Measurements from ENCODE around the gene RPS6KC1.
"Not testable (repeated sequence)": the region's sequence is repeated elsewhere in the genome, so short reads cannot be mapped to it uniquely, and the experiment has no call there.

RPS6KC1 gene

GRCh38 chr1:213110349-213111300, 59.6 kb downstream of the RPS6KC1 start:
- no peak for DNase-seq (ENCODE audit: low read depth in 2 of 2)

- no peak for DNase-seq (ENCODE audit: low read depth in 2 of 2)
Observed at GRCh38 chr1:213111502-213111901, 60.5 kb downstream of the RPS6KC1 start.

DNA sequence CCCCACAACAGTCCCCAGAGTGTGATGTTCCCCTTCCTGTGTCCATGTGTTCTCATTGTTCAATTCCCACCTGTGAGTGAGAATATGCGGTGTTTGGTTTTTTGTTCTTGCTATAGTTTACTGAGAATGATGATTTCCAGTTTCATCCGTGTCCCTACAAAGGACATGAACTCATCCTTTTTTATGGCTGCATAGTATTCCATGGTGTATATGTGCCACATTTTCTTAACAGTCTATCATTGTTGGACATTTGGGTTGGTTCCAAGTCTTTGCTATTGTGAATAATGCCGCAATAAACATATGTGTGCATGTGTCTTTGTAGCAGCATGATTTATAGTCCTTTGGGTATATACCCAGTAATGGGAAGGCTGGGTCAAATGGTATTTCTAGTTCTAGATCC, 61.7 kb downstream of the RPS6KC1 start:
- not testable (repeated sequence) for DNase-seq (ENCODE audit: low read depth in 2 of 2)

GRCh38 chr1:213117699-213118180, 66.7 kb downstream of the RPS6KC1 start:
- DNase-seq (ENCODE audit: low read depth in 2 of 2): not testable (repeated sequence)

- no peak for DNase-seq (ENCODE audit: low read depth in 2 of 2)
Observed at GRCh38 chr1:213119794-213120193, 68.8 kb downstream of the RPS6KC1 start.

- DNase-seq (ENCODE audit: low read depth in 2 of 2): no peak
Observed at GRCh38 chr1:213120386-213120785, 69.3 kb downstream of the RPS6KC1 start.

DNA sequence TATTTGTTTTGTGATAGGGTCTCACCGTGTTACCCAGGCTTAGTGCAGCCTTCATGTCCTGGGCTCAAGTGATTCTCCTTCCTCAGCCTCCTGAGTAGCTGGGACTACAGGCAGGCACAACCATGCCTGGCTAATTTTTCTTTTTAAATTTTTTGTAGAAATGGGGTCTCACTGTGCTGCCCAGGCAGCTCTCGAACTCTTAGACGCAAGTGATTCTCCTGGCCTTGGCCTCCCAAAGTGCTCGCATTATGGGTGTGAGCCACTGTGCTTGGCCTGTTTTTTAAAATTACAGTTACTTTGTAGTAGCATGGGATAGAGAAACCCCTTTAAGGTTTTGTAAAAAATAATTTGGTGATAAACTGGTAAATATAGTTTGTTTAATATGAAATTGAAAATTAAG, 69.9 kb downstream of the RPS6KC1 start:
- DNase-seq (ENCODE audit: low read depth in 2 of 2): no peak

DNA sequence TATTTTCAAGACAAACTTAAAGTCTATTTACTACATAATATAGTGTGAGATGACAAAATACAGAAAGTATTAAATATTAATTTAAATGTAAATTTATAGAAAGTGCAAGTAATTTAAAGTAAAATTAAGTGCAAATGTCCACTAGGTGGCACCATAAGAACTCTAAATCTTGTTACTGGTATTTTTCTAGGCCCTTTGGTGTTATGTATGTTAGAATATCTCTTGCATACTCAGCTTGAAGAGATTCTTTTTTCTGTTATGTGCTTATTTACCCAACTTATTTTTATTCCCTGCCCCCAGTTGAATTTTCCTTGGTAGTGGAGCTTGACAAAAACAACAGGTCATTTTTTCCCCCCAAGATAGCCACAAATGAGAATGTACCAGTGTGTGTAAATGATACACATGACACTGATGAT, 71.5 kb downstream of the RPS6KC1 start:
- DNase-seq (ENCODE audit: low read depth in 2 of 2): no peak

DNA sequence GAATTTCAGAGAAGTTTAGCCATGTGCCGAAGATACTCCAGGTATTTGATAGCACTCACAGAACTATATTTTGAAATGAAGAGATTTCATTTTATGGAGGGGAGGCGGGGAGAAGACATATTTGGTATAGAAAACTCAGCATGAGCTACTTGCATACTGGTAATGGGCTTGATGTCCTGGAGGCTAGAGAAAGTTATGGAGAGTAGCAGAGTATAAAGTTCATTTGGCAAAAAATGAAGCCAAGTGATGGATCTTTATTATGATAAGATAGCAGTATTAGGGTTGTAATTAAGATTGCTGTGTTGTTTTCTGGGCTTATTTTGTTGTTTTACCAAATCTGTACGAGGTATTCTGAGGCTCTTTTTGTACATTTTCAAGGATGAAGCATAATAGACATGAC, 72.0 kb downstream of the RPS6KC1 start:
- no peak for DNase-seq (ENCODE audit: low read depth in 2 of 2)

- DNase-seq (ENCODE audit: low read depth in 2 of 2): no peak
Observed at GRCh38 chr1:213123536-213123935, 72.5 kb downstream of the RPS6KC1 start.

- no peak for DNase-seq (ENCODE audit: low read depth in 2 of 2)
Observed at GRCh38 chr1:213124590-213124989, 73.5 kb downstream of the RPS6KC1 start.

DNA sequence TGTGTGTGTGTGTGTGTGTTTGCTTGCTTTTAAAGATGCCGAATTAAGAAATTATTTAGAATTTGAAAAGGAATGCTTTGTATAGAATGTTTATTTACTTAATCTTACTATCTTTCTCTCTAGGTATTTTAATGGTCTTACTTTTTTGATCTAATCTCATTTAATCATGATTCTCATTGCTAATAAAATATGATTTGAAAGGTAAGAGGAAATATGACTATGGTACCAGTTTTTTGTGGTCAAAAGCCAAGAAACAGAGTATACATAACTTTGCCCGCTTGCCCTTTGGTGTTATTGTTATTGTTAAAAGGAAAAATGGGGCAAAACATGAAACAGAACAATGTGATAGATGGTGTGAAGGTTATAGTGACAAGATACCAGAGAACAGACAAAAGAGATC, 74.6 kb downstream of the RPS6KC1 start:
- no peak for DNase-seq (ENCODE audit: low read depth in 2 of 2)

DNA sequence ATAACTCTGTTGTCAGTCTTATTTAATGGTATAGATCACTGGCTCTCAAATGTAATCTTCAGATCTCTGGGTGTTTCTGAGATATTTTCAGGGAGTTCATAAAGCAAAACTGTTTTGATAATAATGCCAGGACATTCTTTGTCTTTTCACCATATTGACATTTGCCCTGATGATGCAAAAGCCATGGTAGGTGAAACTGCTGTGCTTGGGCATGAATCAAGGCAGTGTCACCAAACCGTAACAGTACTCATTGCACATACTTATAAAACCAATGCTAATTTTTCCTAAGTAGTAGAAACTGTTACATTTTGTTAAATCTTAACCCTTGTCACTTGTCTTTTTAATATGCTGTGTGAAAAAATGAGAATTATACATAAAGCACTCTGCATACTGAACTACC, 76.0 kb downstream of the RPS6KC1 start:
- no peak for DNase-seq (ENCODE audit: low read depth in 2 of 2)

- no peak for DNase-seq (ENCODE audit: low read depth in 2 of 2)
Observed at GRCh38 chr1:213131851-213132655, 81.0 kb downstream of the RPS6KC1 start.

- DNase-seq (ENCODE audit: low read depth in 2 of 2): no peak
Observed at GRCh38 chr1:213135572-213135971, 84.5 kb downstream of the RPS6KC1 start.

GRCh38 chr1:213136190-213136917, 85.3 kb downstream of the RPS6KC1 start:
- DNase-seq (ENCODE audit: low read depth in 2 of 2): no peak

DNA sequence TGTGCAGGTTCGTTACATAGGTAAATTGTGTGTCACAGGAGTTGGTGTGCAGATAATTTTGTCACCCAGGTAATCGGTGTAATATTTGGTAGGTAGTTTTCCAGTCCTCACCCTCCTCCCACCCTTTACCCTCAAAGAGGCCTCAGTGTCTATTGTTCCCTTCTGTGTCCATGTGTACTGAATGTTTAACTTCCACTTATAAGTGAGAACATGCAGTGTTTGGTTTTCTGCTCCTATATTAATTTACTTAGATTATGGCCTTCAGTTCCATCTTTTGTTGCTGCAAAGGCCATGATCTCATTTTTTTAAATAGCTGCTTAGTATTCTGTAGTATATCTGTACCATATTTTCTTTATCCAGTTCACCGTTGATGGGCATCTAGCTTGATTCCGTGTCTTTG, 87.3 kb downstream of the RPS6KC1 start:
- DNase-seq (ENCODE audit: low read depth in 2 of 2): no peak

DNA sequence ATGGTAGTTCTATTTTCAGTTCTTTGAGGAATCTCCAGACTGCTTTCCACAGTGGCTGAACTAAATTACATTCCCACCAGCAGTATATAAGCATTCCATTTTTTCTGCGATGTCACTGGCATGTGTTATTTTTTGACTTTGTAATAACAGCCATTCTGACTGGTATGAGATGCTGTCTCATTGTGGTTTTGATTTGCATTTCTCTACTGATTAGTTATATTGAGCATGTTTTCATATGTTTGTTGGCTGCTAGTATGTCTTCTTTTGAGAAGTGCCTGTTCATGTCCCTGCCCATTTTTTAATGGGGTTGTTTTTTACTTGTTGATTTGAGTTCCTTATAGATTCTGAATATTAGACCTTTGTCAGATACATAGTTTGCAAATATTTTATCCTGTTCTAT, 87.9 kb downstream of the RPS6KC1 start:
- no peak for DNase-seq (ENCODE audit: low read depth in 2 of 2)

GRCh38 chr1:213148905-213149304, 97.9 kb downstream of the RPS6KC1 start:
- DNase-seq (ENCODE audit: low read depth in 2 of 2): no peak

DNA sequence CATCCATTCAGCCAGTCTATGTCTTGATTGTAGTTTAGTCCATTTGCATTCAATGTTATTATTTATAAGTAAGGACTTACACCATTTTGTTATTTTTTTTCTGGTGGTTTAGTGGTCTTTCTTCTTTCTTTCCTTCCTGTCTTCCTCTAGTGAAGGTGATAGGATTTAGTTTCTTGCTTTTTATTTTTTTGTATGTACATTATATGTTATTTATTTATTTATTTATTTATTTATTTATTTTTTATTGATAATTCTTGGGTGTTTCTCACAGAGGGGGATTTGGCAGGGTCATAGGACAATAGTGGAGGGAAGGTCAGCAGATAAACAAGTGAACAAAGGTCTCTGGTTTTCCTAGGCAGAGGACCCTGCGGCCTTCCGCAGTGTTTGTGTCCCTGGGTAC, 99.0 kb downstream of the RPS6KC1 start:
- DNase-seq (ENCODE audit: low read depth in 2 of 2): not testable (repeated sequence)

GRCh38 chr1:213154056-213154685, 103.1 kb downstream of the RPS6KC1 start:
- DNase-seq (ENCODE audit: low read depth in 2 of 2): no peak

All from stimulated activated CD4-positive, alpha-beta T cell treated with anti-CD3 and anti-CD28 coated beads, Interleukin-1b, Interleukin-23, amount 100 ng/mL, for 1 hour (primary cell).